GM19043 (cell line): ENCODE measurements around the gene C2CD2.

Experiments used
- ATAC-seq: cut with Tn5 transposase; IDR thresholded peaks from one replicate; pipeline ENCODE4 v1.9.1; 2021; ENCODE audit warnings: low read depth; ENCODE audit not compliant: unreplicated experiment

C2CD2 gene

GRCh38 chr21:41851090-41851790, 102.6 kb downstream of the C2CD2 start:
- no peak for ATAC-seq

DNA sequence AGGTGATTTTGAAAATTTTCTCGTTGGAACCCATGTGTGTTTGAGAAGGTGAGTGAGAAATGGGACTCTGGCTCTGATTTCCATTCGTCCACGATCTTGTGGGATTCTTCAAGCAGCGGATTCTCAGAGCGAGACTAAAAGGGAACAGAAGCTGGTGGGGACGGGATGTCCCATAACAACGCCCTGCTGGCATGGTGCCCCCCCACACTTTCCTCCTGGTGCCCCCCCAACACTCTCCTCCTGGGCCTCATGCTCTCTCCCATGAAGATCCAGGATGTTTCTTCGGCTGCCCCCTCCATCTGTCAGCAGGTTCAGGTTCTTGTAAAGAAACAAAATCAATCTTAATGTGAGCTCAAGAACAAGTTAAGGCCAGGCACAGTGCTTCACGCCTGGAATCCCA, 103.7 kb downstream of the C2CD2 start:
- no peak for ATAC-seq

GRCh38 chr21:41848958-41849580, 104.7 kb downstream of the C2CD2 start:
- ATAC-seq, result no peak

DNA sequence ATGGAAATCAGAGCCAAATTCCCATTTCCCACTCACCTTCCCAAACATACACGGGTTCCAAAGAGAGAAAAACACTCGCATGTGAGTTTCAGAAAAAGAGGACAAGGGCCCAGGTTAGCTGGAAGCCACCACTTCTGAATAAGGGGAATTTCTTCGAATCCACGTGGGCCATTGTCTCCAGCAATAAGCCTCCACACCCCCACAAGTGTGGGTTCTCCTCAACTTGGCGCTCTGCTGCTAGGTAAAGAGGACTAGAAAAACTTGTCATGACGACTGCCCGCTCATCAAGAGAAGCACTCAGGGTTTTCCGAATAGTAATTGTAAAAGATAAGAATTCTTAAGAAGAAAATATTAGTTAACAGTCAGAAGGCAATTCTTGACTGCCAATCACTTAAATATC, 105.3 kb downstream of the C2CD2 start:
- no peak for ATAC-seq

- ATAC-seq, result no peak
These were observed 106.6 kb downstream of the C2CD2 start for GRCh38 chr21:41847066-41847804.

- no peak for ATAC-seq
These were observed 107.3 kb downstream of the C2CD2 start for GRCh38 chr21:41846536-41846935.

DNA sequence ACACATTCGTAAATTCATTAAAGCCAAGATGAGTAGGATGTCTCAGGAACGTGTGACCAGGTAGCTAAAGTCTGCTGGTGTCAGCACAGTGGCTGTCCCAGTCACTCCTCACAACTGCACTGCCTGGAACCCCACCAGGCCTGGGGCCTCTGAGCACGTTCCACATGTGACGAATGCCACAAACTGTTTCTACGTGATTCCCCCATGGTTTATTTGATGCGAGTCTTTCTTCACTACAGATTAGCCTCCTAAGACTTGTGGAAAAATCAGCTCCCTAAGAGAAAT, 107.8 kb downstream of the C2CD2 start:
- ATAC-seq, result no peak

GRCh38 chr21:41845310-41846032, 108.3 kb downstream of the C2CD2 start:
- no peak for ATAC-seq

- no peak for ATAC-seq
These were observed 110.2 kb downstream of the C2CD2 start for GRCh38 chr21:41843584-41843983.

- no peak for ATAC-seq
These were observed 112.9 kb downstream of the C2CD2 start for GRCh38 chr21:41840880-41841279.

DNA sequence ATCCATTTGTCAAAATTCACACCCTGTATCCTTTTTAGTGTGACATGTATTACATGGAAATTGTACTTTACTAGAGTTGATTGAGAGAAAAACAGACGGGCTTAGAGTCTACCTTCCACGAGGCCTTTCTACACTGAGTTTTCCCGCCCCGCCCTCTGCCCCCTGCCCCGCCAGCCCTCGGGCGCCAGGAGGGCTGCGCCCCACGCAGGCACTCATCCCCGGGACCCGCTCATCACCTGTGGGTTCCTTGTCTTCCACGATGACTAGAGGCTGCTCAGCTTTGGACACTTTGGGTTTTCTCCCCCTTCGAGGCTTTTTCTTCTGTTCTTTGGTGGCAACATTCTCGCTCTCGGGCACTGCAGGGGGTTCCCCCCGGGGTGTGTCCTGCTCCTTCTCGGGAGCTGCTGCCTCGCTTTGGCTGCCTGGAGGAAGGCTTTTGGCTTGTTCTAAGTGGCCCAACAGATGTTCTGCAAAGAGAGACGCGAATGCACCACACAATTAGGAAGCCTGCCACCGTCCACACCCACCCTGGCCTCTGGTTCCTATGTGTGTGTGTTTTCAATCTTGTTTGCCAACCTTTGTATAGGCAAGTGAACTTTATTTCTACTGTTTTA, 114.3 kb downstream of the C2CD2 start:
- ATAC-seq, result no peak

- no peak for ATAC-seq
These were observed 116.0 kb downstream of the C2CD2 start for GRCh38 chr21:41837756-41838297.

GRCh38 chr21:41836166-41837015, 117.4 kb downstream of the C2CD2 start:
- no peak for ATAC-seq

DNA sequence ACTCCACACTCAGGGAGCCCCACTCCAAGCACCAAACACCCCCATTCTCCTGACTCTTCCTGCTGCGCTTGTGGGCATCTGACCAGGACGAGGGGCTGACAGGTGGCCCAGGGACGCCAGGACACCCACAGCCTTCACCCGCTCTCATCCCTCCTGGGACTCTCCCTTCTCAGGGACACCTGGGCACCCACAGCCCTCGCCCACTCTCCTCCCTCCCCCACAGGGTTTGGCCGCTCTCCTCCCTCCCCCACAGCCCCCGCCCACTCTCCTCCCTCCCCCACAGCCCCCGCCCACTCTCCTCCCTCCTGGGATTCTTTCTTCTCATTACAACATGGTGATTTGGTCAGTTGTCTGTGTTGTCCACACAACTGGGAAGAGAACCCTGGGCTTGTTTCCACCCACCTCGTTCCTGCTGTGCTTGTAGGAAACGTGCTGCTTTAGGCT, 118.1 kb downstream of the C2CD2 start:
- ATAC-seq, result no peak
